NB4 (cell line): ENCODE results near the gene GCSH.

Experiments
- DNase-seq: peaks from one replicate; pipeline ENCODE4 v3.0.0; 2010; ENCODE audit warnings: low read depth
- H3K4me3 ChIP-seq: one replicate; pipeline ENCODE4 v1.5.1; 2011; ENCODE audit warnings: mild to moderate bottlenecking, low read depth, low read length, moderate library complexity
- CTCF ChIP-seq: IDR thresholded peaks from one replicate; pipeline ENCODE4 v1.5.1; 2012; ENCODE audit warnings: low read depth, low read length
- MAX ChIP-seq: IDR thresholded peaks from 2 replicates; pipeline ENCODE4 v1.6.1; 2011; ENCODE audit warnings: low read depth, low read length
- MYC ChIP-seq: IDR thresholded peaks from 2 replicates; pipeline ENCODE4 v1.6.1; 2011; ENCODE audit warnings: low read depth, low read length
- POLR2A ChIP-seq: IDR thresholded peaks from 2 replicates; pipeline ENCODE4 v1.6.1; 2011; ENCODE audit warnings: mild to moderate bottlenecking; ENCODE audit not compliant: insufficient read length; ENCODE audit errors: extremely low read depth

GCSH gene

GRCh38 chr16:81067166-81067565, 29.0 kb downstream of the GCSH start:
- no peak overlapping the region for H3K4me3 ChIP-seq
- no peak for DNase-seq
- TF ChIP-seq POLR2A (no peak), CTCF (no peak), MAX (no peak), MYC (no peak)

- no peak for TF ChIP-seq MAX
- no peak overlapping the region for H3K4me3 ChIP-seq
- no peak for DNase-seq
Measured at GRCh38 chr16:81066681-81067080, 29.5 kb downstream of the GCSH start.

- no peak for DNase-seq
- TF ChIP-seq MYC = no peak
- no peak overlapping the region for H3K4me3 ChIP-seq
Measured at GRCh38 chr16:81061871-81062608, 34.2 kb downstream of the GCSH start.

- no peak for TF ChIP-seq MAX
- no peak overlapping the region for H3K4me3 ChIP-seq
- DNase-seq = no peak
Measured at GRCh38 chr16:81061307-81061640, 34.9 kb downstream of the GCSH start.

- DNase-seq = no peak
- no peak overlapping the region for H3K4me3 ChIP-seq
- TF ChIP-seq MAX (no peak), CTCF (no peak), MYC (no peak), POLR2A (no peak)
Measured at GRCh38 chr16:81060576-81061306, 35.5 kb downstream of the GCSH start.

GRCh38 chr16:81053761-81054160, 42.4 kb downstream of the GCSH start:
- TF ChIP-seq MYC (no peak), MAX (no peak), POLR2A (no peak), CTCF (no peak)
- DNase-seq = no peak
- no peak overlapping the region for H3K4me3 ChIP-seq

GRCh38 chr16:81042821-81043220, 53.4 kb downstream of the GCSH start:
- DNase-seq = no peak
- no peak overlapping the region for H3K4me3 ChIP-seq
- TF ChIP-seq MYC (no peak), CTCF (no peak), MAX (no peak), POLR2A (no peak)
